Smooth muscle cell (in vitro differentiated cells): ENCODE data around the gene ZNF383. TPM values are rescaled to one million over a fixed set of nuclear protein-coding genes. Genes with fewer than 3 reads are reported as not detected.

Experiments
- DNase-seq: peaks from one replicate; lab custom pipeline; 2025; ENCODE audit not compliant: unreplicated experiment; lab: John Stamatoyannopoulos, UW
- H2AFZ ChIP-seq: fragments of 200-600 bp; sonication (generic); 2 replicates; pipeline ENCODE4 v1.6.0; 2016; ENCODE audit warnings: antibody characterized with exemption, low read depth, mild to moderate bottlenecking
- H3F3A ChIP-seq: fragments of 200-600 bp; sonication (generic); 2 replicates; pipeline ENCODE4 v1.6.0; 2017; ENCODE audit warnings: antibody characterized with exemption, low read depth
- H3K27ac ChIP-seq: fragments of 200-600 bp; sonication (generic); 2 replicates; pipeline ENCODE4 v1.5.1; 2016; ENCODE audit warnings: low read depth, mild to moderate bottlenecking
- H3K27me3 ChIP-seq: fragments of 200-600 bp; sonication (generic); 2 replicates; pipeline ENCODE4 v1.6.1; 2016; ENCODE audit warnings: low read depth, mild to moderate bottlenecking
- H3K36me3 ChIP-seq: fragments of 200-600 bp; sonication (generic); 2 replicates; pipeline ENCODE4 v1.5.1; 2016; ENCODE audit warnings: low read depth
- H3K4me1 ChIP-seq: fragments of 200-600 bp; sonication (generic); 2 replicates; pipeline ENCODE4 v1.5.1; 2016; ENCODE audit warnings: low read depth
- H3K4me2 ChIP-seq: fragments of 200-600 bp; sonication (generic); 2 replicates; pipeline ENCODE4 v1.6.0; 2016; ENCODE audit warnings: mild to moderate bottlenecking
- H3K4me3 ChIP-seq: fragments of 200-600 bp; sonication (generic); 2 replicates; pipeline ENCODE4 v1.5.1; 2016; ENCODE audit warnings: mild to moderate bottlenecking
- H3K79me2 ChIP-seq: fragments of 200-600 bp; sonication (generic); 2 replicates; pipeline ENCODE4 v1.6.0; 2016; ENCODE audit warnings: low read depth, mild to moderate bottlenecking
- H3K9ac ChIP-seq: fragments of 200-600 bp; sonication (generic); 2 replicates; pipeline ENCODE4 v1.6.0; 2016; ENCODE audit warnings: low read depth
- H3K9me3 ChIP-seq: fragments of 200-600 bp; sonication (generic); replicated peaks from 2 replicates; pipeline ENCODE4 v1.5.1; 2016; ENCODE audit warnings: low read depth
- H4K20me1 ChIP-seq: fragments of 200-600 bp; sonication (generic); 2 replicates; pipeline ENCODE4 v1.6.0; 2016; ENCODE audit warnings: low read depth
- WGBS: methylation state at CpG from one replicate; pipeline ENCODE4 v1.1.7; 2016; ENCODE audit warnings: low lambda C conversion rate; 5-methylcytosine and 5-hydroxymethylcytosine counted together
- polyA plus RNA-seq: library from polyadenylated mRNA; unstranded; fragments of >200 nt; fragmentation: Nextera tagmentation; extraction: Ambion mirVana; gene quantifications from 2 replicates; pipeline ENCODE4 v1.2.1, GENCODE V29; 2016
- total RNA-seq: library from RNA; depleted of rRNA; stranded (reverse); fragments of >200 nt; gene quantifications from 2 replicates; pipeline ENCODE4 v1.2.3, GENCODE V29; 2014
- TF ChIP-seq, protein P1 (sequence below): fragments of 200-600 bp; sonication (generic); IDR thresholded peaks from 2 replicates; pipeline ENCODE4 v1.5.1; 2017; ENCODE audit warnings: borderline replicate concordance, mild to moderate bottlenecking, antibody characterized with exemption; ENCODE audit not compliant: insufficient read depth, poor library complexity, severe bottlenecking

The ZNF383 gene
- total and polyA plus RNA-seq, 2 experiments from 2014 or later: 2.5 to 10.0 TPM

DNA sequence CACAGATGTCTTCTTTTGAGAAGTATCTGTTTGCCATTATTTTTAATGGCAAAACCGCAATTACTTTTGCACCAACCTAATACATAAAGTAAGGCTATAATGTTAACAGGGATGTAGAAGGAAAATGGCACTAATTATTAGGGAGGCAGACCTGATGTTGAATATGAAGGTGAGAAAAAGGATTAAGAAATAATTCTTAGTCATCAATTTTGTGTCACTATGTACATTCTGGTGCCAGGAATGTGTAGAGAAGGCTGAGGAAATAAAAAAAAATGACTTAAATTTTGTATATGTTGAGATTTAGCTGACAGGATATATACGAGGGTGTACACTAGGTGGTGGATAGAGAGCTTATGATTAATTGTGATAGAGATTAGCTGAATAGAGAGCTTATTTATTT, 20.2 kb upstream of the ZNF383 start:
- TF ChIP-seq, protein P1, sequence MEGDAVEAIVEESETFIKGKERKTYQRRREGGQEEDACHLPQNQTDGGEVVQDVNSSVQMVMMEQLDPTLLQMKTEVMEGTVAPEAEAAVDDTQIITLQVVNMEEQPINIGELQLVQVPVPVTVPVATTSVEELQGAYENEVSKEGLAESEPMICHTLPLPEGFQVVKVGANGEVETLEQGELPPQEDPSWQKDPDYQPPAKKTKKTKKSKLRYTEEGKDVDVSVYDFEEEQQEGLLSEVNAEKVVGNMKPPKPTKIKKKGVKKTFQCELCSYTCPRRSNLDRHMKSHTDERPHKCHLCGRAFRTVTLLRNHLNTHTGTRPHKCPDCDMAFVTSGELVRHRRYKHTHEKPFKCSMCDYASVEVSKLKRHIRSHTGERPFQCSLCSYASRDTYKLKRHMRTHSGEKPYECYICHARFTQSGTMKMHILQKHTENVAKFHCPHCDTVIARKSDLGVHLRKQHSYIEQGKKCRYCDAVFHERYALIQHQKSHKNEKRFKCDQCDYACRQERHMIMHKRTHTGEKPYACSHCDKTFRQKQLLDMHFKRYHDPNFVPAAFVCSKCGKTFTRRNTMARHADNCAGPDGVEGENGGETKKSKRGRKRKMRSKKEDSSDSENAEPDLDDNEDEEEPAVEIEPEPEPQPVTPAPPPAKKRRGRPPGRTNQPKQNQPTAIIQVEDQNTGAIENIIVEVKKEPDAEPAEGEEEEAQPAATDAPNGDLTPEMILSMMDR: no peak

DNA sequence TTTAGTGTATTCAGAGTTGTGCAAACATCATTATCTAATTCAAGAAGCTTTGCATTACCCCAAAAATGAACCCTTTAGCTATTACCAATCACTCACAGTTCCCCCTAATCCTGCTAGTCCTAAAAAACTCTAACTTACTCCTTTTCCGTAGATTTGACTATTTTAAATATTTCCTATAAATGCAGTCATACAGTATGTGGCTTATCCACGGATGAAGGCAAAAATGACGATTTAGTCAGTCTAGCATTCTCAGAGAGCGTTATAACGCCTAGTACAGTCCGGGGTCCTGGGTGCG, 587 bp upstream of the ZNF383 start:
- no peak overlapping the region for H3K27ac ChIP-seq
- H4K20me1 ChIP-seq: no peaks in the 10 kb centered on the region
- peak overlapping the region; percentile 86 for H2AFZ ChIP-seq
- DNase-seq: no peak
- peak overlapping the region; percentile 84 for H3K4me2 ChIP-seq
- H3K4me1 ChIP-seq: peaks cover 7% of the 10 kb centered on the region
- TF ChIP-seq, protein P1: no peak
- H3K27me3 ChIP-seq: no peaks in the 10 kb centered on the region
- peak overlapping the region; percentile 86 for H3K4me3 ChIP-seq
- peaks cover 26% of the 10 kb centered on the region for H3K79me2 ChIP-seq
- H3K9ac ChIP-seq: peak overlapping the region; percentile 58
- peaks cover 2% of the 10 kb centered on the region for H3K36me3 ChIP-seq
- 3% methylated on average over 7 of the region's 7 CpGs for WGBS
- H3F3A ChIP-seq: no peaks in the 10 kb centered on the region
- H3K9me3 ChIP-seq: no peaks in the 10 kb centered on the region

More for the DNA sequence above, 20.2 kb upstream of the ZNF383 start:
- no peak overlapping the region for H3K4me2 ChIP-seq
- no peak overlapping the region for H3K27ac ChIP-seq
- no peaks in the 10 kb centered on the region for H3K4me1 ChIP-seq
- H3K4me3 ChIP-seq: no peak overlapping the region
- H3K79me2 ChIP-seq: no peaks in the 10 kb centered on the region
- peaks cover 11% of the 10 kb centered on the region for H3K36me3 ChIP-seq
- H3K9ac ChIP-seq: no peak overlapping the region
- H3F3A ChIP-seq: no peaks in the 10 kb centered on the region
- H2AFZ ChIP-seq: no peak overlapping the region
- 92% methylated on average over 2 of the region's 2 CpGs for WGBS
- no peak for DNase-seq
- no peaks in the 10 kb centered on the region for H4K20me1 ChIP-seq
- no peaks in the 10 kb centered on the region for H3K27me3 ChIP-seq
- peaks cover 3% of the 10 kb centered on the region for H3K9me3 ChIP-seq

DNA sequence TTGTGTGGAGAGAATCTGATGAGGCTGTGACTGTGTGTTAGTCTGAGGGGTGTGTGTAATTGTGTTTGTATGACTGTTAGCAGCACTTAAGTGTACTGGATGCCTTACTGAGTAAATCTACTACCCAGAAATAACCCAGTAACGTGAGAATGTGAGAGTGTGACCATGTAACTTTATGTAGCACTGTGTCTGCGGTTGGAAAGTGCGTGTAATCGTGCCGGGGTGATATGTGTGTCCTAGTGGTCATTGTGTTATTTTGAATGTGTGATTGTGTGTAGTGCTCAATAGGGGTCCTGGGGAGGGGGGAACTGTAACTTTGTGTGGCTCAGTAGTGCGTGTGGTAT, 550 bp downstream of the ZNF383 start:
- DNase-seq: no peak
- TF ChIP-seq, protein P1: no peak
- H4K20me1 ChIP-seq: no peaks in the 10 kb centered on the region
- peak overlapping the region; percentile 86 for H2AFZ ChIP-seq
- H3K9me3 ChIP-seq: no peaks in the 10 kb centered on the region
- WGBS: 61% methylated on average over 6 of the region's 6 CpGs
- H3K4me3 ChIP-seq: peak overlapping the region; percentile 86
- H3K4me1 ChIP-seq: peaks cover 7% of the 10 kb centered on the region
- H3K79me2 ChIP-seq: peaks cover 34% of the 10 kb centered on the region
- peak overlapping the region; percentile 45 for H3K27ac ChIP-seq
- no peaks in the 10 kb centered on the region for H3F3A ChIP-seq
- peak overlapping the region; percentile 84 for H3K4me2 ChIP-seq
- H3K27me3 ChIP-seq: no peaks in the 10 kb centered on the region
- H3K36me3 ChIP-seq: peaks cover 9% of the 10 kb centered on the region
- H3K9ac ChIP-seq: peak overlapping the region; percentile 58

DNA sequence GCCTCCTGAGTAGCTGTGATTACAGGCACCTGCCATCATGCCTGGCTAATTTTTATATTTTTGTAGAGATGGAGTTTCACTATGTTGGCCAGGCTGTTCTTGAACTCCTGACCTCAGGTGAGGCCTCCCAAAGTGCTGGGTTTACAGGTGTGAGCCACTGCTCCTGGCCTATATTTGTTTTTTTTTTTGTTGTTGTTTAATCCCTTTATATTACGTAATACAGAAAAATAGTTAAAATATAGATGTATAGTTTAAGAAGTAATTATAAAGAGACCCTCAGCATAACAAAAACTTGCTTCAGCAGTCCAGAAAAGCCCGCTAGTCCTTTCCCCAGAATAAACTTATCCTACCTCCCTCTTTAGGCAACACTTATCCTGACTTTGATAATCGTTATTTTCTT, 2.4 kb downstream of the ZNF383 start:
- peaks cover 42% of the 10 kb centered on the region for H3K79me2 ChIP-seq
- WGBS: 97% methylated on average over 3 of the region's 3 CpGs

More for the DNA sequence above, 2.4 kb downstream of the ZNF383 start:
- Histone ChIP-seq H3K4me1 (peaks cover 7% of the 10 kb centered on the region), H3K9me3 (no peaks in the 10 kb centered on the region), H3K4me3 (no peak overlapping the region), H4K20me1 (no peaks in the 10 kb centered on the region), H3K9ac (no peak overlapping the region), H3K27me3 (no peaks in the 10 kb centered on the region), H3F3A (no peaks in the 10 kb centered on the region), H3K36me3 (peaks cover 17% of the 10 kb centered on the region), H2AFZ (no peak overlapping the region), H3K4me2 (no peak overlapping the region), H3K27ac (no peak overlapping the region)
- TF ChIP-seq, protein P1: no peak
- no peak for DNase-seq
